Stromal cell of bone marrow (primary cell): ENCODE data around the gene KPNA1.

Experiments used
- DNase-seq: peaks from one replicate; pipeline ENCODE4 v3.0.0-alpha.2; 2012; ENCODE audit warnings: low read depth

KPNA1 gene

GRCh38 chr3:122415104-122415744, 99.5 kb downstream of the KPNA1 start:
- peak; percentile 28 for DNase-seq

GRCh38 chr3:122414391-122414790, 100.3 kb downstream of the KPNA1 start:
- DNase-seq: no peak

- no peak for DNase-seq
Observed at GRCh38 chr3:122410639-122411038, 104.1 kb downstream of the KPNA1 start.

GRCh38 chr3:122410111-122410510, 104.6 kb downstream of the KPNA1 start:
- DNase-seq: no peak

GRCh38 chr3:122409446-122409845, 105.3 kb downstream of the KPNA1 start:
- no peak for DNase-seq

- no peak for DNase-seq
Observed at GRCh38 chr3:122407946-122408345, 106.8 kb downstream of the KPNA1 start.

GRCh38 chr3:122406198-122406597, 108.5 kb downstream of the KPNA1 start:
- DNase-seq: no peak

- DNase-seq: no peak
Observed at GRCh38 chr3:122405015-122405414, 109.7 kb downstream of the KPNA1 start.

GRCh38 chr3:122403489-122403888, 111.2 kb downstream of the KPNA1 start:
- no peak for DNase-seq

- DNase-seq: no peak
Observed at GRCh38 chr3:122398920-122399319, 115.8 kb downstream of the KPNA1 start.

GRCh38 chr3:122397201-122397600, 117.5 kb downstream of the KPNA1 start:
- DNase-seq: no peak

GRCh38 chr3:122396511-122396910, 118.2 kb downstream of the KPNA1 start:
- no peak for DNase-seq

GRCh38 chr3:122395582-122395981, 119.2 kb downstream of the KPNA1 start:
- DNase-seq: no peak

GRCh38 chr3:122394173-122394572, 120.6 kb downstream of the KPNA1 start:
- no peak for DNase-seq

- peak; percentile 30 for DNase-seq
Observed at GRCh38 chr3:122392868-122393844, 121.6 kb downstream of the KPNA1 start.

GRCh38 chr3:122391681-122392446, 122.9 kb downstream of the KPNA1 start:
- no peak for DNase-seq

GRCh38 chr3:122390665-122391064, 124.1 kb downstream of the KPNA1 start:
- DNase-seq: no peak

- DNase-seq: no peak
Observed at GRCh38 chr3:122389892-122390291, 124.8 kb downstream of the KPNA1 start.

GRCh38 chr3:122389197-122389596, 125.5 kb downstream of the KPNA1 start:
- DNase-seq: no peak

- no peak for DNase-seq
Observed at GRCh38 chr3:122387709-122388108, 127.0 kb downstream of the KPNA1 start.

GRCh38 chr3:122383771-122384697, 130.7 kb downstream of the KPNA1 start, which contains the start of gene FAM162A:
FAM162A (plus strand) TSS chr3:122384182; CDS start chr3:122384266, 84 bp downstream.
- peak; percentile 76 for DNase-seq
